ENCODE data around the gene RBMS3.

Gene RBMS3

DNA sequence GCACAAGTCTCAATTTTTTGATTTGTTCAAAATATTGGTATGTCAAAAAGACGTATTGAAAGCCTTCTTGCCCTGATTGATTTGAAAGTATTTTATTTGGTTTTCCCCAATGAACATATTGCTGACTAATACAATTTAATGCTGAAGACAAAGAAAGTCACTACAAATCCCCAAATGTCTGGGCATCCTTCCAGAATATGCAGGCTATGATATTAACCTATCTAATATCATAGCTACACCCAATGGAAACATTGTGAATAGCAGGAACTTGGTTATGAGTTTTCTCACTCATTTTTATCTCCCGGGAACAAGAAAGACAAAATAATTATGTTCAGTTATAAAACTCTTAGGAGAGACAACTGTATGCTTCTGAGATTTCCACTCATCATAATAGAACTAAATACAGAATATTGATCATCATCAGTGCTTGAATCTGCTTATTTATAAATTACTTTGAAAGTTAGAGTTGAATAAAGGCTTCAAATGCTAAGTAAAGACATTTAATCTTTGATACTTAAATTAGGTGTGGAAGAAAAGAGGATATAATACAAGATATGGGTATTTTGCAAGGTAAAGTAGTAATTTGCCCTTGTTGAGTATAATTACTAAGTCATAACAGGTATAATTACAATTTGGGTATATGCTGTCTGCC, 483.9 kb downstream of the RBMS3 start:
- TF ChIP-seq, protein P1, sequence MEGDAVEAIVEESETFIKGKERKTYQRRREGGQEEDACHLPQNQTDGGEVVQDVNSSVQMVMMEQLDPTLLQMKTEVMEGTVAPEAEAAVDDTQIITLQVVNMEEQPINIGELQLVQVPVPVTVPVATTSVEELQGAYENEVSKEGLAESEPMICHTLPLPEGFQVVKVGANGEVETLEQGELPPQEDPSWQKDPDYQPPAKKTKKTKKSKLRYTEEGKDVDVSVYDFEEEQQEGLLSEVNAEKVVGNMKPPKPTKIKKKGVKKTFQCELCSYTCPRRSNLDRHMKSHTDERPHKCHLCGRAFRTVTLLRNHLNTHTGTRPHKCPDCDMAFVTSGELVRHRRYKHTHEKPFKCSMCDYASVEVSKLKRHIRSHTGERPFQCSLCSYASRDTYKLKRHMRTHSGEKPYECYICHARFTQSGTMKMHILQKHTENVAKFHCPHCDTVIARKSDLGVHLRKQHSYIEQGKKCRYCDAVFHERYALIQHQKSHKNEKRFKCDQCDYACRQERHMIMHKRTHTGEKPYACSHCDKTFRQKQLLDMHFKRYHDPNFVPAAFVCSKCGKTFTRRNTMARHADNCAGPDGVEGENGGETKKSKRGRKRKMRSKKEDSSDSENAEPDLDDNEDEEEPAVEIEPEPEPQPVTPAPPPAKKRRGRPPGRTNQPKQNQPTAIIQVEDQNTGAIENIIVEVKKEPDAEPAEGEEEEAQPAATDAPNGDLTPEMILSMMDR (IDR thresholded peaks at IDR 0.05; ENCODE audit: insufficient read depth, low read length, poor library complexity, severe bottlenecking), result peak; percentile 40
- no peak for DNase-seq (ENCODE audit: extremely low read depth, insufficient read length)
- H3K36me3 ChIP-seq (ENCODE audit: control insufficient read depth, insufficient read depth, low read length), result no peaks in the 10 kb centered on the region
- H3K27me3 ChIP-seq (replicated peaks; ENCODE audit: control insufficient read depth, insufficient read depth, low read length), result no peaks in the 10 kb centered on the region
- no peak overlapping the region for H3K4me3 ChIP-seq (replicated peaks; ENCODE audit: low read depth, low read length)

DNA sequence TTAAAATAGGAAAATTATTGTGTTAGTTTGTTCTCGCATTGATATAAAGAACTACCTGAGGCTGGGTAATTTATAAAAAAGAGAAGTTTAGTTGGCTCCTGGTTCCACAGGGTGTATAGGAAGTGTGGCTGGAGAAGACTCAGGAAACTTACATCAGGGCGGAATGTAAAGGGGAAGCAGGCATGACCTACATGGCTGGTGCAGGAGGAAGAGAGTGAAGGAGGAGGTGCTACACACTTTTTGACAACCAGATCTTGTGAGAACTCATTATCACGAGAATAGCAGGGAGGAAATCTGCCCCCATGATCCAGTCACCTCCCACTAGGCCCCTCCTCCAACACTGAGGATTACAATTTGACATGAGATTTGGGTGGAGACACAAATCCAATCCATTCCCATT, 490.7 kb downstream of the RBMS3 start:
- H3K27me3 ChIP-seq (replicated peaks; ENCODE audit: control insufficient read depth, insufficient read depth, low read length), result no peaks in the 10 kb centered on the region
- H3K36me3 ChIP-seq (ENCODE audit: control insufficient read depth, insufficient read depth, low read length), result no peaks in the 10 kb centered on the region
- TF ChIP-seq, protein P1 (IDR thresholded peaks at IDR 0.05; ENCODE audit: insufficient read depth, low read length, poor library complexity, severe bottlenecking), result no peak
- no peak for DNase-seq (ENCODE audit: extremely low read depth, insufficient read length)
- no peak overlapping the region for H3K4me3 ChIP-seq (replicated peaks; ENCODE audit: low read depth, low read length)

DNA sequence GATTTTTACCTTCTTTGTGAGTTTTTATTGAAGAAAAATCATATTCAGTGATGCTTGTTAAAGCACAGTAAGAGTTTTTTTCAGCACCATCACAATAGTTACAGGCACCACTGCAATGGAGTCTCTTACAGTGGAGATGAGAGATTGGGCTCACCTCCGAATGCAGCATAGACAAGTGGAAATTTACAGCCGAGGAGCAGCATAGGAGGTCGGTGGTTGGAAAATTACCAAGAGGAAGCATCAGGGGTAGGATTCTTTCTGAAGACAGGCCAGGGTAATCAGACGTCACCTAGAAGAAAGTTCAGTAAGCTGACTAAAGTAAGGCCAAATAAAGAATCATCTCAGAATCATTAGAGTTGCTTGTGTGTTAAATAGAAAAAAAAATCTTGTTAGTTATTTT, 491.6 kb downstream of the RBMS3 start:
- DNase-seq (ENCODE audit: extremely low read depth, insufficient read length), result no peak

DNA sequence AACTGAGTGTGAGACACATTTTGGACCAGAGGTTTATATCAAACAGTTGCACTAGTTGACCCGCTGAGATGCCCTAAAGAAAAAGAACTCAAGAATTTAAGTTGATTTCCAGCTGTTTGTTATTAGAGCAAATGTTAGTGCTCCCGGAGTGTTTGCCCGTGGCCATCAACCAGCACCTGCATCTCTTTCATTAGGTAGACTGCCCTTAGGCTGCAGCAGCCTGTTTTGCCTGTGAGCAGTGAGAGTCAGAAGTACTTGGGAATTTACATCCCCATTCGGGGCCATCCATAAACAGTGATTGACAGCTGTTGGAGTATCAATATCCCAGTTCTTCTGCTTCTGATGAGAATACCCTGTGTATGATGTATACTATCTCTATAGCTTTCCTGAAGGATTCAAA, 492.6 kb downstream of the RBMS3 start:
- Histone ChIP-seq H3K36me3 (ENCODE audit: control insufficient read depth, insufficient read depth, low read length) (no peaks in the 10 kb centered on the region), H3K27me3 (replicated peaks; ENCODE audit: control insufficient read depth, insufficient read depth, low read length) (no peaks in the 10 kb centered on the region), H3K4me3 (replicated peaks; ENCODE audit: low read depth, low read length) (no peak overlapping the region)
- TF ChIP-seq, protein P1 (IDR thresholded peaks at IDR 0.05; ENCODE audit: insufficient read depth, low read length, poor library complexity, severe bottlenecking), result no peak
- no peak for DNase-seq (ENCODE audit: extremely low read depth, insufficient read length)

More for the DNA sequence above, 491.6 kb downstream of the RBMS3 start:
- H3K36me3 ChIP-seq (ENCODE audit: control insufficient read depth, insufficient read depth, low read length), result no peaks in the 10 kb centered on the region
- TF ChIP-seq, protein P1 (IDR thresholded peaks at IDR 0.05; ENCODE audit: insufficient read depth, low read length, poor library complexity, severe bottlenecking), result no peak
- H3K27me3 ChIP-seq (replicated peaks; ENCODE audit: control insufficient read depth, insufficient read depth, low read length), result no peaks in the 10 kb centered on the region
- no peak overlapping the region for H3K4me3 ChIP-seq (replicated peaks; ENCODE audit: low read depth, low read length)

DNA sequence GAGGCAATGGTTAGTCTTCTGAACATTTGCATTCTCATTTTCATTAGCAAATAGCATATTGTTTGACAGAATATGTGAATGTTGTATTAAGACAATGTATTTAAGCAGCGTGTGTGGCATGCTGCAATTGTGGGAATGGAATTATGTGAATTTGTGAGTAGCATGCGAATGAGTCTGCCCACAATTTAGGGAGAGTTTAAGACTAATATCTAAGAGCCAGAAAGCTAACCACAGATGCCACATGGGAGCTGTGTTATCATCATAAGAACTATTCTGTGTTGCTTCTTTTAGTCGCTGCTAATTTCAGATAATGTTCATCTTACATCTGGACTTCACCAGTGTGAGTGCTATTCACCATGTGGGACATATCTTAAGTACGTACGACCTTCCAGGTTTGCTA, 494.5 kb downstream of the RBMS3 start:
- no peak for DNase-seq (ENCODE audit: extremely low read depth, insufficient read length)
- Histone ChIP-seq H3K36me3 (ENCODE audit: control insufficient read depth, insufficient read depth, low read length) (no peaks in the 10 kb centered on the region), H3K4me3 (replicated peaks; ENCODE audit: low read depth, low read length) (no peak overlapping the region), H3K27me3 (replicated peaks; ENCODE audit: control insufficient read depth, insufficient read depth, low read length) (no peaks in the 10 kb centered on the region)
- TF ChIP-seq, protein P1 (IDR thresholded peaks at IDR 0.05; ENCODE audit: insufficient read depth, low read length, poor library complexity, severe bottlenecking), result no peak

DNA sequence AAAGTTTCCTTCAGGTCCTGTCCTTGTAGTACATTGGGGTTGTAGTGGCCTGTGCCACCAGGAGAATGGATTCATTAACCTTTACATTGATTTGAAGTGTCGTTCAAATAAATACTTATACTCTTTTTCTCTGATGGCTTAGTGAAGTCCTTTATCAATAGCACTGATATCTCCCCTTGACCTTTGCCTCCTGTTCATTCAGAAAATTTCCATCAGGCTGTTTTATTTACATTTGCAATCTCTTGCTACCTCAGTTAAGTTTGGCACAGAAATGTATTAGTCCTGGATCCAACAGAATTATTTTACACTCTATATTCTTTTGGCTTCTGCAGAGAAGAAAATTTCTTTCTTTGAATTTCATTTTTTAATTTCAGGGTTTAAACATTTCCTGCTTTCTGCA, 497.0 kb downstream of the RBMS3 start:
- H3K36me3 ChIP-seq (ENCODE audit: control insufficient read depth, insufficient read depth, low read length), result no peaks in the 10 kb centered on the region
- TF ChIP-seq, protein P1 (IDR thresholded peaks at IDR 0.05; ENCODE audit: insufficient read depth, low read length, poor library complexity, severe bottlenecking), result no peak

More for the DNA sequence above, 497.0 kb downstream of the RBMS3 start:
- Histone ChIP-seq H3K4me3 (replicated peaks; ENCODE audit: low read depth, low read length) (no peak overlapping the region), H3K27me3 (replicated peaks; ENCODE audit: control insufficient read depth, insufficient read depth, low read length) (no peaks in the 10 kb centered on the region)
- DNase-seq (ENCODE audit: extremely low read depth, insufficient read length), result no peak
